ENCODE data around the gene KCNJ10. TPM values are rescaled to one million over a fixed set of nuclear protein-coding genes. Genes with fewer than 3 reads are reported as not detected.

The KCNJ10 gene
- under 0.01 TPM in 1 of 2 replicates, not detected in the other for total RNA-seq

GRCh38 chr1:160069460-160070231 lies at the start of gene KCNJ10:
Gene KCNJ10 (minus strand): TSS chr1:160070160. CDS start chr1:160042532, 27,628 bp downstream.

GRCh38 chr1:160115545-160116282 lies 45.8 kb upstream of the KCNJ10 start, which contains the start of gene ATP1A2:
Gene ATP1A2 (plus strand): TSS chr1:160115759. CDS start chr1:160115862, 103 bp downstream.

GRCh38 chr1:160097911-160098851 lies 28.2 kb upstream of the KCNJ10 start, which contains the start of gene IGSF8:
Gene IGSF8 (minus strand): TSS chr1:160098619. CDS start chr1:160098472, 147 bp downstream.

GRCh38 chr1:160081261-160081936 lies 11.4 kb upstream of the KCNJ10 start, which contains the start of gene KCNJ9:
Gene KCNJ9 (plus strand): TSS chr1:160081538. CDS start chr1:160084031, 2,493 bp downstream.

GRCh38 chr1:160031365-160032164 lies 38.4 kb downstream of the KCNJ10 start, which contains the start of gene PIGM:
Gene PIGM (minus strand): TSS chr1:160031990. CDS start chr1:160031739, 251 bp downstream.

GRCh38 chr1:159953536-159954515 lies 116.1 kb downstream of the KCNJ10 start, which contains the start of gene SLAMF9:
Gene SLAMF9 (minus strand): TSS chr1:159954237. CDS start chr1:159954137, 100 bp downstream.

Other genes starting within 250 kb of the KCNJ10 start
- gene SLAMF8, start 243.3 kb downstream of the KCNJ10 start, total RNA-seq = 0.11 TPM in 1 of 2 replicates, not detected in the other
- gene VSIG8, start 207.5 kb downstream of the KCNJ10 start, total RNA-seq = 0.12 TPM in 1 of 2 replicates, not detected in the other
- gene CFAP45, start 170.0 kb downstream of the KCNJ10 start, total RNA-seq = 0.62 and 1.1 TPM in 2 replicates
- 187 and 331 TPM in 2 replicates for gene TAGLN2, start 144.7 kb downstream of the KCNJ10 start, total RNA-seq
- under 0.01 TPM in 1 of 2 replicates, not detected in the other for gene IGSF9, start 124.5 kb downstream of the KCNJ10 start, total RNA-seq
- not detected in 2 replicates for gene SLAMF9, start 115.9 kb downstream of the KCNJ10 start, total RNA-seq
- gene PIGM, start 38.2 kb downstream of the KCNJ10 start, total RNA-seq = 3.1 and 4.0 TPM in 2 replicates
- not detected in 2 replicates for gene KCNJ9, start 11.4 kb upstream of the KCNJ10 start, total RNA-seq
- gene IGSF8, start 28.5 kb upstream of the KCNJ10 start, total RNA-seq = 12.3 and 32.0 TPM in 2 replicates
- gene ATP1A2, start 45.6 kb upstream of the KCNJ10 start, total RNA-seq = 0.37 TPM in 1 of 2 replicates, not detected in the other
- not detected in 2 replicates for gene ATP1A4, start 81.4 kb upstream of the KCNJ10 start, total RNA-seq
- gene CASQ1, start 120.4 kb upstream of the KCNJ10 start, total RNA-seq = 0.25 TPM in 1 of 2 replicates, not detected in the other
- gene PEA15, start 135.2 kb upstream of the KCNJ10 start, total RNA-seq = 69.9 and 81.6 TPM in 2 replicates
- 76.9 and 87.0 TPM in 2 replicates for gene DCAF8, start 192.4 kb upstream of the KCNJ10 start, total RNA-seq
- gene PEX19, start 215.0 kb upstream of the KCNJ10 start, total RNA-seq = 52.0 and 59.2 TPM in 2 replicates